Colon (tissue), 2 donors: Measurements from ENCODE around the gene ZMAT2.
"Not testable (repeated sequence)": the region's sequence is repeated elsewhere in the genome, so short reads cannot be mapped to it uniquely, and the experiment has no call there.

Experiments
- FAIRE-seq: peaks from 2 replicates; lab custom pipeline; 2012; peaks lifted over from hg19 to GRCh38; lab: Jason Lieb, UNC
- donor health status: control.
- donor health status: control.

ZMAT2 gene

GRCh38 chr5:140700177-140701144, at the start of gene ZMAT2:
ZMAT2 (plus strand) TSS chr5:140700447; CDS start chr5:140700461, 14 bp downstream.
- peak; percentile 87 for FAIRE-seq

GRCh38 chr5:140658870-140659269, 41.4 kb upstream of the ZMAT2 start:
- FAIRE-seq, result no peak

GRCh38 chr5:140660371-140660770, 39.9 kb upstream of the ZMAT2 start:
- not testable (repeated sequence) for FAIRE-seq

GRCh38 chr5:140664030-140664358, 36.3 kb upstream of the ZMAT2 start:
- FAIRE-seq, result no peak

- no peak for FAIRE-seq
These were observed 35.7 kb upstream of the ZMAT2 start, which contains the start of gene WDR55 for GRCh38 chr5:140664359-140665119. WDR55 (plus strand) TSS chr5:140664904; CDS start chr5:140664913, 9 bp downstream.

GRCh38 chr5:140671035-140671434, 29.2 kb upstream of the ZMAT2 start:
- not testable (repeated sequence) for FAIRE-seq

GRCh38 chr5:140671472-140672125, 28.6 kb upstream of the ZMAT2 start:
- no peak for FAIRE-seq

- FAIRE-seq, result no peak
These were observed 27.6 kb upstream of the ZMAT2 start for GRCh38 chr5:140672455-140673186.

- no peak for FAIRE-seq
These were observed 26.9 kb upstream of the ZMAT2 start, which contains the start of gene DND1 for GRCh38 chr5:140673187-140673976. DND1 (minus strand) TSS chr5:140673576; CDS start chr5:140673542, 34 bp downstream.

- FAIRE-seq, result no peak
These were observed 26.0 kb upstream of the ZMAT2 start for GRCh38 chr5:140674211-140674610.

GRCh38 chr5:140674629-140675028, 25.6 kb upstream of the ZMAT2 start:
- no peak for FAIRE-seq

GRCh38 chr5:140677947-140678346, 22.3 kb upstream of the ZMAT2 start:
- no peak for FAIRE-seq

GRCh38 chr5:140678993-140679392, 21.3 kb upstream of the ZMAT2 start:
- FAIRE-seq, result no peak

- FAIRE-seq, result no peak
These were observed 9.8 kb upstream of the ZMAT2 start for GRCh38 chr5:140690376-140690932.

GRCh38 chr5:140690941-140691924, 9.0 kb upstream of the ZMAT2 start, which contains the start of the genes HARS1 and HARS2:
HARS1 (minus strand) TSS chr5:140691370; CDS start chr5:140691304, 66 bp downstream.
HARS2 (plus strand) TSS chr5:140691455; CDS start chr5:140691649, 194 bp downstream.
- no peak for FAIRE-seq

GRCh38 chr5:140694276-140694675, 6.0 kb upstream of the ZMAT2 start:
- FAIRE-seq, result no peak

GRCh38 chr5:140696891-140697492, 3.3 kb upstream of the ZMAT2 start:
- FAIRE-seq, result no peak

- FAIRE-seq, result no peak
These were observed 7.6 kb downstream of the ZMAT2 start for GRCh38 chr5:140707812-140708211.

- FAIRE-seq, result not testable (repeated sequence)
These were observed 8.5 kb downstream of the ZMAT2 start for GRCh38 chr5:140708787-140709186.
